SK-N-SH (cell line): ENCODE results near the gene TMEM30A.
A peak's percentile ranks its signal among the peaks of the same experiment; 100 is the strongest.

Source experiments
- CTCF ChIP-seq: fragments of 200-600 bp; sonication (generic); IDR thresholded peaks from 2 replicates; pipeline ENCODE4 v1.6.1; 2017; ENCODE audit warnings: antibody characterized with exemption, mild to moderate bottlenecking, moderate library complexity
- EP300 ChIP-seq, 2 experiments: IDR thresholded peaks; 2 replicates each; pipeline versions ENCODE4 v1.4.0 to v1.6.1; 2012; ENCODE audit warnings: borderline replicate concordance in 1 of 2, low read depth in 1 of 2, low read length in 1 of 2
- EZH2phosphoT487 ChIP-seq: fragments of 200-600 bp; sonication (generic); IDR thresholded peaks from 2 replicates; pipeline ENCODE4 v1.6.1; 2017; ENCODE audit warnings: low read depth, mixed run types, mild to moderate bottlenecking, antibody characterized with exemption, moderate library complexity, borderline replicate concordance
- FOXJ3 ChIP-seq: sonication (generic); formaldehyde crosslinking; IDR thresholded peaks from 2 replicates; pipeline ENCODE4 v1.5.1; 2020; ENCODE audit warnings: mild to moderate bottlenecking, missing genetic modification reagents
- FOXM1 ChIP-seq: IDR thresholded peaks from 2 replicates; pipeline ENCODE4 v1.4.0; 2012; ENCODE audit warnings: low read depth, mild to moderate bottlenecking
- NFIC ChIP-seq: IDR thresholded peaks from 2 replicates; pipeline ENCODE4 v1.4.0; 2012; ENCODE audit warnings: borderline replicate concordance
- POLR2AphosphoS5 ChIP-seq: IDR thresholded peaks from 2 replicates; pipeline ENCODE4 v1.6.1; 2012; ENCODE audit warnings: low read depth, low read length
- TAF1 ChIP-seq: IDR thresholded peaks from 2 replicates; pipeline ENCODE4 v1.6.1; 2012; ENCODE audit warnings: low read depth, mild to moderate bottlenecking, low read length, moderate library complexity, borderline replicate concordance
- TF ChIP-seq, protein P1 (sequence below): IDR thresholded peaks from 2 replicates; pipeline ENCODE4 v1.4.0; 2012; ENCODE audit warnings: low read depth, borderline replicate concordance
- TF ChIP-seq, protein P2 (sequence below): fragments of 150-350 bp; IDR thresholded peaks from 2 replicates; pipeline ENCODE4 v1.6.1; 2017; ENCODE audit warnings: antibody characterized with exemption, low read length, low read depth, borderline replicate concordance

GRCh38 chr6:75275067-75275466 lies 9.5 kb downstream of the TMEM30A start:
- TF ChIP-seq CTCF (no peak), POLR2AphosphoS5 (peak; percentile 32; the same call in 1 of the 2 replicates), FOXJ3 (CRISPR knock-in tag) (no peak), EZH2phosphoT487 (no peak), TAF1 (no peak), EP300 (IDR thresholded peaks at IDR 0.05; ENCODE audit: borderline replicate concordance in 1 of 2, low read depth in 1 of 2, low read length in 1 of 2) (peak in 1 of 2 experiments; percentile 50; a peak in 1 of 4 replicates), FOXM1 (0 out of 2 replicates have a peak, but pooled peaks have one; percentile 14), NFIC (no peak; the same call in 1 of the 2 replicates)
- TF ChIP-seq, protein P1, sequence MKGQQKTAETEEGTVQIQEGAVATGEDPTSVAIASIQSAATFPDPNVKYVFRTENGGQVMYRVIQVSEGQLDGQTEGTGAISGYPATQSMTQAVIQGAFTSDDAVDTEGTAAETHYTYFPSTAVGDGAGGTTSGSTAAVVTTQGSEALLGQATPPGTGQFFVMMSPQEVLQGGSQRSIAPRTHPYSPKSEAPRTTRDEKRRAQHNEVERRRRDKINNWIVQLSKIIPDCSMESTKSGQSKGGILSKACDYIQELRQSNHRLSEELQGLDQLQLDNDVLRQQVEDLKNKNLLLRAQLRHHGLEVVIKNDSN, result no peak
- TF ChIP-seq, protein P2, sequence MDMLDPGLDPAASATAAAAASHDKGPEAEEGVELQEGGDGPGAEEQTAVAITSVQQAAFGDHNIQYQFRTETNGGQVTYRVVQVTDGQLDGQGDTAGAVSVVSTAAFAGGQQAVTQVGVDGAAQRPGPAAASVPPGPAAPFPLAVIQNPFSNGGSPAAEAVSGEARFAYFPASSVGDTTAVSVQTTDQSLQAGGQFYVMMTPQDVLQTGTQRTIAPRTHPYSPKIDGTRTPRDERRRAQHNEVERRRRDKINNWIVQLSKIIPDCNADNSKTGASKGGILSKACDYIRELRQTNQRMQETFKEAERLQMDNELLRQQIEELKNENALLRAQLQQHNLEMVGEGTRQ, result no peak
